Vagina (tissue), 2 donors: ENCODE measurements around the gene CNIH3.

ENCODE experiments used
- POLR2AphosphoS5 ChIP-seq, 2 donors: sonication (generic); formaldehyde crosslinking; IDR thresholded peaks; one replicate each; pipeline ENCODE4 v1.9.0; 2017; ENCODE audit warnings: antibody characterized with exemption in 2 of 2, mild to moderate bottlenecking in 2 of 2, low read depth in 1 of 2; ENCODE audit not compliant: insufficient read depth in 1 of 2
- TF ChIP-seq, protein P1 (sequence below), 3 experiments: fragments of 450-650 bp in 2 of 3; fragments of 200-600 bp in 1 of 3; sonication (generic) in 1 of 3; IDR thresholded peaks; one replicate each; pipeline ENCODE4 v1.5.1; 2017 to 2019; ENCODE audit warnings: antibody characterized with exemption in 3 of 3, mild to moderate bottlenecking in 2 of 3, moderate library complexity in 2 of 3

DNA sequence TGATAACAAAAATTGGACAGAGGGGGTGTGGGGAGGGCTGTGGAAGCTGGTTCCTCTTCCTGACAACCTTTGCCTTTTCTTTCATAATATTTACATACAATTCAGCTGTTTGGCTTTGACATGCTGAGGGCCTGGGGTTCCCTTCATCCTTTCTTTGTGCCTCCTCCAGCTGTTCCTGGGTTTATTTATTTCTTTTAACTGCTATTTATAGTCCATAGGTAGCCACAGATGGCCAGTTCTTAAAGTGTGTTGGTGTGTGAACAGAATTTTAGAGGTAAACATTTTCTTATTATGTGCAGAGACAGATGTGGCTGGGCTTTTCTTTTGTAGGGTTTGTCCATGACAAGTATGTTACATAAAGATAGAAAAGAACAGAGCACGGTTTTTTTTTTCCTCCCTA is 34.1 kb upstream of the CNIH3 start:
- TF ChIP-seq, protein P1, sequence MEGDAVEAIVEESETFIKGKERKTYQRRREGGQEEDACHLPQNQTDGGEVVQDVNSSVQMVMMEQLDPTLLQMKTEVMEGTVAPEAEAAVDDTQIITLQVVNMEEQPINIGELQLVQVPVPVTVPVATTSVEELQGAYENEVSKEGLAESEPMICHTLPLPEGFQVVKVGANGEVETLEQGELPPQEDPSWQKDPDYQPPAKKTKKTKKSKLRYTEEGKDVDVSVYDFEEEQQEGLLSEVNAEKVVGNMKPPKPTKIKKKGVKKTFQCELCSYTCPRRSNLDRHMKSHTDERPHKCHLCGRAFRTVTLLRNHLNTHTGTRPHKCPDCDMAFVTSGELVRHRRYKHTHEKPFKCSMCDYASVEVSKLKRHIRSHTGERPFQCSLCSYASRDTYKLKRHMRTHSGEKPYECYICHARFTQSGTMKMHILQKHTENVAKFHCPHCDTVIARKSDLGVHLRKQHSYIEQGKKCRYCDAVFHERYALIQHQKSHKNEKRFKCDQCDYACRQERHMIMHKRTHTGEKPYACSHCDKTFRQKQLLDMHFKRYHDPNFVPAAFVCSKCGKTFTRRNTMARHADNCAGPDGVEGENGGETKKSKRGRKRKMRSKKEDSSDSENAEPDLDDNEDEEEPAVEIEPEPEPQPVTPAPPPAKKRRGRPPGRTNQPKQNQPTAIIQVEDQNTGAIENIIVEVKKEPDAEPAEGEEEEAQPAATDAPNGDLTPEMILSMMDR (IDR thresholded peaks at IDR 0.05), result no peak
- no peak for TF ChIP-seq POLR2AphosphoS5 (IDR thresholded peaks at IDR 0.05; ENCODE audit: insufficient read depth in 1 of 2, low read depth in 1 of 2)
